HG03442 (cell line): ENCODE results near the gene TGFBR3L.

Experiments
- ATAC-seq: cut with Tn5 transposase; IDR thresholded peaks from one replicate; pipeline ENCODE4 v1.9.1; 2021; ENCODE audit warnings: mild to moderate bottlenecking, moderate library complexity; ENCODE audit not compliant: unreplicated experiment

TGFBR3L gene

DNA sequence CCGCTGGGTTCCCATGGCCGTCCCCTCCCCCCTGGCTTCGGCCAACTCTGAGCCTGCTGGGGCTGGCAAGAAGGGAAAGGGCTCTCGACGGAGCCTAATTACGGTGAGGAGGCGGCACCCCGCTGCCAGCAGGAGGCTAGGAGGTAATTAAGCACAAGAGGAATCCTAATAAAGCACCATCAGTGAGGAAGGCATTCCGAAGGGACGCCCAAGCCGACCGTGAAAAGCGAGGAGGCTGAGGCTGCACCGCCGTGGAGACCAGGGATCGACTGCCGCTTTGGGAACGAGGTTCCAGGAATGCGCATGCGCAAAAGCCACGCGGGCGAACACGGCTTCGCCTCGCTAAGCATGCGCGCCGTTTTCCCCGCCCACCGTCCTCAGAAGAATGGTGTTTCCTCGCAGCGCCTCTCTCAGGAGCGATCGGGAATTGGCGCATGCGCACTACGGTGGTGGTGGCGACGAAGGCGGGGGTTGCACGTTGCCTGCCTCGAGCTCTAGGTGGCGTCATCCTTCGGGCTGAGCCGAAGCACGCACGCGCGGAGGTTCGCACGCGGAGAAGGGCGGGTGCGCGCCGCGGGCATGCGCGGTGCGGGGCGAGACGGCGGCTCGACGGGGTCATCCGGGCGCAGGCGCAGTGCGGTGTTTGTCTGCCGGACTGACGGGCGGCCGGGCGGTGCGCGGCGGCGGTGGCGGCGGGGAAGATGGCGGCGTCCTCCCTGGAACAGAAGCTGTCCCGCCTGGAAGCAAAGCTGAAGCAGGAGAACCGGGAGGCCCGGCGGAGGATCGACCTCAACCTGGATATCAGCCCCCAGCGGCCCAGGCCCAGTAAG lies 11.2 kb upstream of the TGFBR3L start, which contains the start of gene MAP2K7:
TSS of gene MAP2K7 (plus strand) at position 634 of the 830 bp plus-strand sequence. CDS start at position 702, 68 bp downstream.
- ATAC-seq = peak; percentile 79

GRCh38 chr19:7904074-7905020 lies 10.3 kb upstream of the TGFBR3L start:
- peak; percentile 30 for ATAC-seq

DNA sequence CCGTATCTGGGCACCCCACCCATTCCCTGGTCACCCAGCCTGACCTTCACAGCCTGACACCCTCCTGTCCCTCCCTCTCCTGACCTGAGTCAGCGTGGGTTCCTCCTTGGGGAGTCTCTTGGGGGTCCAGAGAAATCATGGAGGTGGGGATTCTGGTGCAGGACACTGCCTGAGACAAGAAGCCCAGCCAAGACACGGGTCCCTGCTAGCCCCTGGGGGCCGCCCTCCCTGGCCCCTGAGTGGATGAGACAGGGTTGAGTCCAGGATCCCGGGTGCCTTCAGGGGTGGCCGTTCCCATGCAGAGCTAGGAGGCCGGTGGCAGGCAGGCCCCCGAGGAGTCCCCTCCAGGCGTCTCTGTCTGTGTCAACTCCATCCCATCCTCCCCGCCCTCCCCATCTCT lies 9.4 kb upstream of the TGFBR3L start:
- ATAC-seq = no peak

- no peak for ATAC-seq
Measured at GRCh38 chr19:7905859-7906258, 8.8 kb upstream of the TGFBR3L start.

GRCh38 chr19:7907122-7907521 lies 7.5 kb upstream of the TGFBR3L start:
- no peak for ATAC-seq

DNA sequence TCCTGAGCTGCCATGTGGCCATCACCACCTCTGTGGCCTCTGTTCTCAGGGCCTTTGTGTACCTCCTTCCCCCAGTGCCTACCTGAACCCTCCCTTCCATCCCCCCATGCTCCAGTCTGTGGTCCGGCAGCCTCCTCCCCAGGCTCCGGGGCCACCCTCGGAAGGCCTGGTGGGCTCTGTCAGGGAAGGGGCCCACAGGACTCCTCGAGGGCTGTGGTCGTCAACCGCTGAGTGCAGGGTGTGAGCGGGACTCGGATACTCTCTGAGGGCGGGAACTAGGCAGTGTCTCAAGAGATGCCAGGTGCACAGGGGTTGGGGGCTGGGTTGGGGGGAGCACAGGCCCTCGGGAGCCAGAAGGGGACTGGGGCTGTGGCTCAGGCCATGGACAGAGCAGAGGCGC lies 7.1 kb upstream of the TGFBR3L start:
- no peak for ATAC-seq

- no peak for ATAC-seq
Measured at GRCh38 chr19:7908078-7908699, 6.4 kb upstream of the TGFBR3L start.

DNA sequence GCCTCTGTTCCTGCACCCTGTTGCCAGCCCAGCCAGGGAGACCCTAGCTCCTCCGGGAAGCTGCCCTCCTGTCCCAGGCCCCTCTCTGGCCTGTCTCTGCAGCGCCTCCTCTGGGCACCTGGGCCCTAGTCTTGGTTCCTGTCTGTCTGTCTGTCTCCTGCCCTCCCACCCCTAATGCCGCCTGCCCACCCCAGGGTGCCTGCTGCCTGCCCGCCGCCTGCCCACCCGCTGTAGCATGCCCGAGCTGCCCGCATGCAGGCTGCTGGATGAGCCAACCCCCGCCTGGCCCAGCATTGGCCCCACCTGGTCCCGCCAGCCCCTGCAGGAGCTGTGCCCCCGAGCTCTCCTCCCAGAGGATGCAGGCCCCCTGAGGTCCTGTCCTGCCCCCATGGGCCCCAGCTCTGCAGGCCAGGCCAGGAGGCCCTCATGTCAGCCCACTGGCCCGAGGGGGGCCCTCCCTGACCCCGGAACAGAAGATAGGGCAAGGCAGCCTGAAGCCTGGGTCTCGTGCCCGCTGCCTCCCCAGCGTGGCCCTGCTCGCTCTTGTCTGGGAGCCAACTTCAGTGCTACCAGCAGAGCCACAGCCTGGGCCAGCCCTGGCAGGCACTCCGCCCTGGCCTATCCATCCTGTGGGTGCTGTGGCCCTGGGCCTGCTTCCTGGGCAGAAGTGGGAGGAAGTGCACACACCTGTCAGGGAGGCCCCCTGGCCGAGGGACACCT lies 5.7 kb upstream of the TGFBR3L start:
- no peak for ATAC-seq

GRCh38 chr19:7909471-7910067 lies 5.1 kb upstream of the TGFBR3L start:
- ATAC-seq = no peak

DNA sequence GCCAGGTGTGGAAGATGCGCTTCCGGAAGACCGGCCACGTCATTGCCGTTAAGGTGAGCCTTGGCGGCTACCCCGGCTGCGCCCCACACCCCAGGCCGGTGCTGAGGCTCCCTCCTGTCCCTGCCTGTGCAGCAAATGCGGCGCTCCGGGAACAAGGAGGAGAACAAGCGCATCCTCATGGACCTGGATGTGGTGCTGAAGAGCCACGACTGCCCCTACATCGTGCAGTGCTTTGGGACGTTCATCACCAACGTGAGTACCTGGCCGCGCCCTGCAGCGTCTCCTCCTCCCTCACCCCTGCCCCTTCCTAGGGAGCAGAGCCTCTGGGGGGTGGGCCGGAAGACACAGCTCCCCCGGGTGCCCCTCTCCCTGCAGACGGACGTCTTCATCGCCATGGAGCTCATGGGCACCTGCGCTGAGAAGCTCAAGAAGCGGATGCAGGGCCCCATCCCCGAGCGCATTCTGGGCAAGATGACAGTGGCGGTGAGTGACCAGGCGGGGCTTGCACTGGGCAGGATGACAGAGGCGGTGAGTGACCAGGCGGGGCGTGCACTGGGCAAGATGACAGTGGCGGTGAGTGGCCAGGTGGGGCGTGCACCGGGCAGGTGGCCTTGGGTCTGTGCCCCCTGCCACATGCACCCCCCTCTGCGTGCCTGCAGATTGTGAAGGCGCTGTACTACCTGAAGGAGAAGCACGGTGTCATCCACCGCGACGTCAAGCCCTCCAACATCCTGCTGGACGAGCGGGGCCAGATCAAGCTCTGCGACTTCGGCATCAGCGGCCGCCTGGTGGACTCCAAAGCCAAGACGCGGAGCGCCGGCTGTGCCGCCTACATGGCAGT lies 4.1 kb upstream of the TGFBR3L start:
- no peak for ATAC-seq

DNA sequence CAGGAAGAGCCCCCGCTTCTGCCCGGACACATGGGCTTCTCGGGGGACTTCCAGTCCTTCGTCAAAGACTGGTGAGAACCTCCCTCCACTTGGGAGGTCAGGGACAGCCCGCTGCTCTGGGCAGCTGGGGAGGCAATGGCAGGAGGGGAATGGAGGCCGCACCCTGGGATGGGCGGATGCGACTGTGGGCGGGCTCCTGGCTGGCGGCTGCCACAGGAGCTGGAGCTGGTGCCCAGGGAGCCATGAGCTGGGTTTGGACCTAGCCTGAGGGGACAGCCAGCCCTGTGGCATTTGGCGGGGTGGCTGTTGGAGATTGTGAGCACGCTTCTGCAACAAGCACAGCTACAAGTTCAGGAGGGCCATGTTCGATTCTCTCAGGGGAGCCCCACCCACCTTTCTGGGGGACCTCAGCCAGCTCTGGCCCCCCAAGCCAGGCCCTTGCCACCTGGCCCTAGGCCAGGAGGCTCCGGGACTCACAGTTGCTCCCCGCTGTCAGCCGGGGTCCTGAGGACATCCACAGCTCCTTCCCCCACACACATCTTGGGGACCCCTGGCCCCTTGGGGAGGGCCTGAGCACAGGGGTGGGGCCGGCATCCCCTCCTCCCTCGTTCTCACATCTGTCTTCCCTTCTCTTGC lies 3.0 kb upstream of the TGFBR3L start:
- no peak for ATAC-seq

DNA sequence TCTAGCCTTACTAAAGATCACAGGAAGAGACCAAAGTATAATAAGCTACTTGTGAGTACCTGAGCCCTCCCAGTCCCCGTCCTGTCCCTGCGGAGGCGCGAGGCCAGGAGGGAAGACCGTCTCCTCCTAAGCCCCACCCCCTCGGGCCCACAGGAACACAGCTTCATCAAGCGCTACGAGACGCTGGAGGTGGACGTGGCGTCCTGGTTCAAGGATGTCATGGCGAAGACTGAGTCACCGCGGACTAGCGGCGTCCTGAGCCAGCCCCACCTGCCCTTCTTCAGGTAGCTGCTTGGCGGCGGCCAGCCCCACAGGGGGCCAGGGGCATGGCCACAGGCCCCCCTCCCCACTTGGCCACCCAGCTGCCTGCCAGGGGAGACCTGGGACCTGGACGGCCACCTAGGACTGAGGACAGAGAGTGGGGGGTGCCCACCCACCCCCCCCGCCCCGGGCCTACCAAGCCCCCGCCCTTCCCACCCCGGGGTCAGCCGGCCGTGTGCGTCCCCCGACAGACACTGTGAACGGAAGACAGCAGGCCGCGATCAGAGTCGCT lies 2.4 kb upstream of the TGFBR3L start:
- no peak for ATAC-seq

- ATAC-seq = no peak
Measured at GRCh38 chr19:7912697-7913564, 1.7 kb upstream of the TGFBR3L start.

GRCh38 chr19:7913652-7914051 lies 978 bp upstream of the TGFBR3L start:
- ATAC-seq = no peak

DNA sequence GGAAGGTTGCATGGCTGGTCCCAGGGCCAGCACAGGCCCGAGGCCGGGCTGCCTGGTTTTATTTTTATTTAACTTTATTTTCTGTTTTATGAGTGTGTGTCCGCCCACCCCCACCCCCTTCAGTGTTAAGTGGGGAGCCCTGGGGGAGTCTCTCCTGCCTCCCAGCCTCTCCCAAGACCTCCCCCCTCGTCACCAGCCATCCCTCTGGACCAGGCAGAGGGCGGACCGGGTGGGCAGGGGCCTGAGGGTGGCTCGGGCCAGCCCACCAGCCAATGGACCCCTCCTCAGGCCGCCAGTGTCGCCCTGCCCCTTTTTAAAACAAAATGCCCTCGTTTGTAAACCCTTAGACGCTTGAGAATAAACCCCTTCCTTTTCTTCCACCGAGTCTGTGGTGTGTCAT lies 531 bp upstream of the TGFBR3L start:
- no peak for ATAC-seq

GRCh38 chr19:7915250-7916102 lies 846 bp downstream of the TGFBR3L start:
- ATAC-seq = no peak
